SK-N-MC (cell line): ENCODE measurements around the gene SARDH.

Source experiments
- EZH2 ChIP-seq: fragments of 200-600 bp; sonication (generic); IDR thresholded peaks from one replicate; pipeline ENCODE4 v1.6.1; 2017; ENCODE audit warnings: antibody characterized with exemption
- POLR2AphosphoS5 ChIP-seq: IDR thresholded peaks from 2 replicates; pipeline ENCODE4 v1.6.1; 2012; ENCODE audit warnings: mild to moderate bottlenecking, low read depth, low read length, borderline replicate concordance

DNA sequence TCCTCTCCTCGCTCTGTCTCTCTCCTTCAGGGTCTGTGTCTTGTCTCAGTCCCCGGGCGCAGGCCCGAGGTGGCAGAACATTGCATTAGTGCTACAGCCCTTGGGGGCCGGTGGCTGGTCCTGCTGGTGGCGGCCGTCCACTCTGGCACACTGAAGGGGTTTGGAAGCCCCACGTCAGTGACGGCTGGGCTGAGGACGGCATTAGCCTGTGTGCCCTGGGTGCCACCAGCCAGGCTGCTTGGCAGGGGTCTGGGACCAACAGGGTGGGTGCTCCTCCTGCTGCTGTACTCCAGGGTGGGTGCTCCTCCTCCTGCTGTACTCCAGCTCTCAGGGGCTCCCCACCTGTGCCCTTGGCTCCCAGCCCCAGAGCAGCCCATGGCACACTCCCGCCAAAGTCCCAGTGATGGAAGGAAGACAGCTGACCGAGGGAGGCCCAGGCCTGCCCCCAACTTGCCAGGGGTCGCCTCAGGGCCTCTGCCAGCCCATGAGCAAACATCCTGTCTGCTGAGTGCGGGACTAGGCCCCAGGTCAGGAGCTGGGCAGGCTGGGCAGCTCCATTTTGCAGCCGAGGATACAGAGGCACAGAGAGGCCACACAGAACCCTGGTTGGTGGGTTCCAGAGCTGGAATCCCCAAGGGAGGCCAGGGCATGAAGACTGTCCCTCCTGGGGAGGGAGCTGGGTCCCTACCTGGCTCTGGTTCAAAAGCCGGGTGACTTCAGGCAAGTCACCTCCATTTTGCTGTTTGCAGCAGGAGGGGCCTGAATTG lies 27.3 kb downstream of the SARDH start:
- TF ChIP-seq EZH2 (no peak), POLR2AphosphoS5 (no peak)
